ENCODE data around the gene PLCH1. TPM values are rescaled to one million over a fixed set of nuclear protein-coding genes. Genes with fewer than 3 reads are reported as not detected.

Gene PLCH1
- total RNA-seq, 1 donor from 2014 or later, result 1.1 TPM

GRCh38 chr3:155377847-155378246 lies 367.0 kb downstream of the PLCH1 start:
- no peak overlapping the region for H3K27ac Mint-ChIP-seq (ENCODE audit: unreplicated experiment)
- H3K9me3 Mint-ChIP-seq (ENCODE audit: unreplicated experiment), result no peaks in the 10 kb centered on the region
- no peak overlapping the region for H3K4me3 Mint-ChIP-seq (ENCODE audit: unreplicated experiment)
- peaks cover 2% of the 10 kb centered on the region for H3K27me3 Mint-ChIP-seq (ENCODE audit: unreplicated experiment)
- no peak for TF ChIP-seq CTCF (IDR thresholded peaks at IDR 0.05; ENCODE audit: partially characterized antibody, unreplicated experiment)
- no peak for DNase-seq
- no peaks in the 10 kb centered on the region for H3K4me1 Mint-ChIP-seq (ENCODE audit: low read depth, unreplicated experiment)
- no peaks in the 10 kb centered on the region for H3K36me3 Mint-ChIP-seq (ENCODE audit: unreplicated experiment)

GRCh38 chr3:155377071-155377470 lies 367.8 kb downstream of the PLCH1 start:
- Mint-ChIP-seq H3K4me3 (ENCODE audit: unreplicated experiment) (no peak overlapping the region), H3K27me3 (ENCODE audit: unreplicated experiment) (peaks cover 2% of the 10 kb centered on the region), H3K4me1 (ENCODE audit: low read depth, unreplicated experiment) (no peaks in the 10 kb centered on the region), H3K36me3 (ENCODE audit: unreplicated experiment) (no peaks in the 10 kb centered on the region), H3K9me3 (ENCODE audit: unreplicated experiment) (no peaks in the 10 kb centered on the region), H3K27ac (ENCODE audit: unreplicated experiment) (no peak overlapping the region)
- no peak for DNase-seq
- TF ChIP-seq CTCF (IDR thresholded peaks at IDR 0.05; ENCODE audit: partially characterized antibody, unreplicated experiment), result no peak

GRCh38 chr3:155372281-155372680 lies 372.6 kb downstream of the PLCH1 start:
- no peaks in the 10 kb centered on the region for H3K36me3 Mint-ChIP-seq (ENCODE audit: unreplicated experiment)
- TF ChIP-seq CTCF (IDR thresholded peaks at IDR 0.05; ENCODE audit: partially characterized antibody, unreplicated experiment), result no peak
- H3K9me3 Mint-ChIP-seq (ENCODE audit: unreplicated experiment), result no peaks in the 10 kb centered on the region
- H3K27ac Mint-ChIP-seq (ENCODE audit: unreplicated experiment), result no peak overlapping the region
- no peak for DNase-seq
- no peak overlapping the region for H3K4me3 Mint-ChIP-seq (ENCODE audit: unreplicated experiment)
- H3K27me3 Mint-ChIP-seq (ENCODE audit: unreplicated experiment), result no peaks in the 10 kb centered on the region
- peaks cover 11% of the 10 kb centered on the region for H3K4me1 Mint-ChIP-seq (ENCODE audit: low read depth, unreplicated experiment)

GRCh38 chr3:155370764-155371503 lies 373.9 kb downstream of the PLCH1 start:
- TF ChIP-seq CTCF (IDR thresholded peaks at IDR 0.05; ENCODE audit: partially characterized antibody, unreplicated experiment), result no peak
- no peak overlapping the region for H3K4me3 Mint-ChIP-seq (ENCODE audit: unreplicated experiment)
- H3K9me3 Mint-ChIP-seq (ENCODE audit: unreplicated experiment), result no peaks in the 10 kb centered on the region
- H3K27ac Mint-ChIP-seq (ENCODE audit: unreplicated experiment), result no peak overlapping the region
- H3K27me3 Mint-ChIP-seq (ENCODE audit: unreplicated experiment), result no peaks in the 10 kb centered on the region
- H3K4me1 Mint-ChIP-seq (ENCODE audit: low read depth, unreplicated experiment), result peaks cover 11% of the 10 kb centered on the region
- no peaks in the 10 kb centered on the region for H3K36me3 Mint-ChIP-seq (ENCODE audit: unreplicated experiment)
- DNase-seq, result no peak

GRCh38 chr3:155370198-155370597 lies 374.7 kb downstream of the PLCH1 start:
- no peaks in the 10 kb centered on the region for H3K27me3 Mint-ChIP-seq (ENCODE audit: unreplicated experiment)
- H3K4me3 Mint-ChIP-seq (ENCODE audit: unreplicated experiment), result no peak overlapping the region
- no peaks in the 10 kb centered on the region for H3K36me3 Mint-ChIP-seq (ENCODE audit: unreplicated experiment)
- no peak for TF ChIP-seq CTCF (IDR thresholded peaks at IDR 0.05; ENCODE audit: partially characterized antibody, unreplicated experiment)
- H3K4me1 Mint-ChIP-seq (ENCODE audit: low read depth, unreplicated experiment), result peaks cover 11% of the 10 kb centered on the region
- DNase-seq, result no peak
- H3K27ac Mint-ChIP-seq (ENCODE audit: unreplicated experiment), result no peak overlapping the region
- H3K9me3 Mint-ChIP-seq (ENCODE audit: unreplicated experiment), result no peaks in the 10 kb centered on the region
